ENCODE data around the gene TMCC1.

GRCh38 chr3:129665024-129665768 is 228.3 kb downstream of the TMCC1 start:
- TF ChIP-seq POLR2A (IDR thresholded peaks at IDR 0.05; ENCODE audit: low read length) = no peak
- TF ChIP-seq GATA1 (IDR thresholded peaks at IDR 0.05; ENCODE audit: low read depth, low read length) = no peak
